ENCODE measurements around the gene GNG5. TPM values are rescaled to one million over a fixed set of nuclear protein-coding genes. Genes with fewer than 3 reads are reported as not detected.

Gene GNG5
- total and polyA plus RNA-seq, 12 donors, result 140 to 254 (median 164) TPM

- no peak for ATAC-seq
- intact Hi-C loops (cut with DNase I), result loop anchor here in 1 of 10 donors (10.0 kb wide), 1 partner anchor 143 kb away; no protein-coding TSS in a partner anchor
- Histone ChIP-seq H3K9me3 (peaks cover 0 to 6% (median 0%) of the 10 kb centered on the region in 11 donors), H3K27me3 (peaks cover 0 to 20% (median 15%) of the 10 kb centered on the region in 7 donors), H3K4me3 (peak overlapping the region in 1 of 10 donors; percentile 11), H3K36me3 (peaks cover 0 to 52% (median 14%) of the 10 kb centered on the region in 9 donors), H3K4me1 (peaks cover 0 to 35% (median 23%) of the 10 kb centered on the region in 9 donors), H3K27ac (no peak overlapping the region)
- no peak for TF ChIP-seq CTCF (IDR thresholded peaks at IDR 0.05)
- DNase-seq, result no peak
- 81 to 93% methylated on average over 2 of the region's 2 CpGs for WGBS, 2 donors
These were observed 25.1 kb downstream of the GNG5 start for GRCh38 chr1:84481317-84481716.

GRCh38 chr1:84480650-84481049 is 25.7 kb downstream of the GNG5 start:
- no peak overlapping the region for H3K27ac ChIP-seq
- WGBS, 2 donors, result 88 to 89% methylated on average over 4 of the region's 4 CpGs
- TF ChIP-seq CTCF (IDR thresholded peaks at IDR 0.05), result no peak
- peaks cover 0 to 35% (median 23%) of the 10 kb centered on the region in 9 donors for H3K4me1 ChIP-seq
- intact Hi-C loops (cut with DNase I), result loop anchor here in 1 of 10 donors (10.0 kb wide), 1 partner anchor 144 kb away; no protein-coding TSS in a partner anchor
- no peak for ATAC-seq
- peak overlapping the region in 7 of 10 donors; percentile 55 to 88 (median 73) for H3K4me3 ChIP-seq
- peaks cover 0 to 6% (median 0%) of the 10 kb centered on the region in 11 donors for H3K9me3 ChIP-seq
- H3K27me3 ChIP-seq, result peaks cover 0 to 27% (median 21%) of the 10 kb centered on the region in 7 donors
- peaks cover 0 to 47% (median 14%) of the 10 kb centered on the region in 9 donors for H3K36me3 ChIP-seq
- no peak for DNase-seq

GRCh38 chr1:84479998-84480397 is 26.4 kb downstream of the GNG5 start:
- TF ChIP-seq CTCF (IDR thresholded peaks at IDR 0.05), result no peak
- DNase-seq, result no peak
- WGBS, 2 donors, result 4 to 5% methylated on average over 9 of the region's 9 CpGs
- H3K36me3 ChIP-seq, result peaks cover 0 to 40% (median 11%) of the 10 kb centered on the region in 9 donors
- peaks cover 0 to 34% (median 28%) of the 10 kb centered on the region in 7 donors for H3K27me3 ChIP-seq
- peaks cover 0 to 35% (median 23%) of the 10 kb centered on the region in 9 donors for H3K4me1 ChIP-seq
- H3K4me3 ChIP-seq, result peak overlapping the region; percentile 54 to 88 (median 78)
- peaks cover 0 to 6% (median 0%) of the 10 kb centered on the region in 11 donors for H3K9me3 ChIP-seq
- peak overlapping the region in 9 of 10 donors; percentile 66 to 94 (median 87) for H3K27ac ChIP-seq
- peak in 1 of 8 donors; percentile 8 for ATAC-seq
- intact Hi-C loops (cut with DNase I), result loop anchor here in 2 of 10 donors (1.0 to 10.0 kb wide), 4 partner anchors 26 to 145 kb away; partner anchors contain the start of genes CTBS (in 1 of the 2), GNG5 (in 1 of the 2) and SPATA1 (in 1 of the 2)

GRCh38 chr1:84478876-84479868 is 27.2 kb downstream of the GNG5 start, which contains the start of gene RPF1:
TSS of gene RPF1 (plus strand) at chr1:84479266. CDS start at chr1:84479282, 16 bp downstream.
- peak; percentile 95 to 98 (median 97) for ATAC-seq
- Histone ChIP-seq H3K36me3 (peaks cover 0 to 32% (median 11%) of the 10 kb centered on the region in 9 donors), H3K4me1 (peaks cover 0 to 35% (median 23%) of the 10 kb centered on the region in 9 donors), H3K4me3 (peak within 1 kb of the TSS; percentile 54 to 88 (median 78)), H3K9me3 (peaks cover 0 to 6% (median 0%) of the 10 kb centered on the region in 11 donors), H3K27me3 (peaks cover 0 to 42% (median 36%) of the 10 kb centered on the region in 7 donors), H3K27ac (peak within 1 kb of the TSS; percentile 9 to 94 (median 86))
- DNase-seq, result peak; percentile 71 to 74
- 4 to 5% methylated on average over 51 of the region's 51 CpGs for WGBS, 2 donors
- no peak for TF ChIP-seq CTCF (IDR thresholded peaks at IDR 0.05)
- intact Hi-C loops (cut with DNase I), result loop anchor here in 2 of 10 donors (1.0 to 10.0 kb wide), 3 partner anchors 27 to 126 kb away; partner anchors contain the start of genes CTBS (in 1 of the 2), GNG5 (in 1 of the 2) and SPATA1 (in 1 of the 2)
